ENCODE data around the gene GABBR2. TPM values are rescaled to one million over a fixed set of nuclear protein-coding genes. Genes with fewer than 3 reads are reported as not detected.

GABBR2 gene
- total and polyA plus RNA-seq, 2 of the 8 experiments (the other 6 are each of a cell fraction or from before 2014, with no cell fraction given) = 0.50 to 1.2 TPM

DNA sequence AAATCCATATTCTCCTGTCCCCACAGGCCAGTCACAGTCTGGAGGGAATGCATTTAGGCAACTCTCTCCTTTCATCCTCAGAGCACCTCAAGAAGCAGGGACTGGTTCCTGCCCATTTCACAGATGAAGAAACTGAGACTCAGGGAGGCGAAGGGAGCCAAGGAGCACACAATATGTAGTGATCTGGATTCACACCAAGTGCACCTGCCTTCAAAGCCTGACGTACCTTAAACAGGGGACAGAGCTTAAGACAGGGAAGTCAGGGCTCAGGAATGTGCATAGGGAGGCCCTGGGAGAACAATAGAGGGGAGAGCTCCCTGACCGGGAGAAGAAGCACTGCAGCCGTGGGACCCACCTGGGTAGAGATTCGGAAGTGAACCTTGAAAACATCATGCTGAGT lies 83.0 kb downstream of the GABBR2 start (continued):
- TF ChIP-seq CTCF (IDR thresholded peaks at IDR 0.05; ENCODE audit: control extremely low read depth in 1 of 3, insufficient read depth in 1 of 3, low read depth in 1 of 3, low read length in 3 of 3) (no peak), RFX5 (IDR thresholded peaks at IDR 0.05; ENCODE audit: borderline replicate concordance, low read depth, low read length) (no peak), SIX5 (IDR thresholded peaks at IDR 0.05; ENCODE audit: low read depth, low read length) (no peak), CBX5 (IDR thresholded peaks at IDR 0.05; ENCODE audit: low read depth, low read length) (no peak)

All from H1 (cell line).